Right cardiac atrium (tissue), 5 donors: ENCODE results near the gene KCNJ5. TPM values are rescaled to one million over a fixed set of nuclear protein-coding genes. Genes with fewer than 3 reads are reported as not detected.

ENCODE experiments used
- ATAC-seq, 2 donors: fragments of 200-7000 bp; cut with Tn5 transposase; one replicate each; pipeline versions ENCODE4 v1.8.0 to v1.9.1; 2020; ENCODE audit warnings: moderate library complexity in 2 of 2, mild to moderate bottlenecking in 1 of 2
- DNase-seq, 3 donors: peaks; one replicate each; pipeline ENCODE4 v3.0.0-alpha.2; 2020
- H3K27ac ChIP-seq: one replicate; pipeline ENCODE4 v1.5.1; 2013; ENCODE audit warnings: mild to moderate bottlenecking, low read length, control low read depth, moderate library complexity
- H3K27me3 ChIP-seq: one replicate; pipeline ENCODE4 v1.6.1; 2013; ENCODE audit not compliant: control insufficient read depth, insufficient read depth
- H3K4me1 ChIP-seq: one replicate; pipeline ENCODE4 v1.6.1; 2013; ENCODE audit warnings: low read length; ENCODE audit not compliant: control insufficient read depth, insufficient read depth
- H3K4me3 ChIP-seq: one replicate; pipeline ENCODE4 v1.5.1; 2013; ENCODE audit warnings: low read length, control low read depth
- H3K9me3 ChIP-seq: one replicate; pipeline ENCODE4 v1.6.1; 2013; ENCODE audit warnings: low read length; ENCODE audit not compliant: control insufficient read depth
- WGBS: extraction: QIAGEN DNeasy Blood & Tissue Kit; methylation state at CpG from one replicate; pipeline ENCODE4 v1.1.7; 2013; 5-methylcytosine and 5-hydroxymethylcytosine counted together
- intact Hi-C, 4 donors: fragments of 100-400 bp; cut with DNase I; formaldehyde crosslinking; loops; one replicate each; pipeline versions ENCODE4 v1.11.0 to v1.14.0; 2022 to 2023
- polyA plus RNA-seq: library from polyadenylated mRNA; stranded (reverse); fragments of 200-250 nt; gene quantifications from one replicate; pipeline ENCODE4 v1.2.3, GENCODE V29; 2013
- total RNA-seq, 4 donors: library from RNA; stranded (reverse); fragmentation: NEBNext Ultra II Directional; extraction: Animal tissue kit (Norgen Biotek cat#: 25700); gene quantifications; one replicate each; pipeline ENCODE4 v1.2.1, GENCODE V29; 2021
- donor health status: healthy with polysubstance abuse.
- donor health status: DM: no; HTN: yes; CAD: no.
- donor health status: DM: no; HTN: no; CAD: no.
- donor health status: DM: no; HTN: yes; CAD: no; lungs with severe emphysema.
- donor health status: DM: yes; HTN: yes; CAD: no.

Gene KCNJ5
- total and polyA plus RNA-seq, 5 donors, result 9.3 to 30.0 (median 21.1) TPM

GRCh38 chr11:128942817-128943427 lies 51.8 kb downstream of the KCNJ5 start, which contains the start of gene TP53AIP1:
Gene TP53AIP1, minus strand, starts transcription at chr11:128942871. Its CDS starts 5,053 bp downstream, at chr11:128937818.
- Histone ChIP-seq H3K9me3 (no peaks in the 10 kb centered on the region), H3K27me3 (no peaks in the 10 kb centered on the region), H3K27ac (no peak within 1 kb of the TSS), H3K4me1 (no peaks in the 10 kb centered on the region), H3K4me3 (no peak within 1 kb of the TSS)
- peak in 1 of 2 donors; percentile 23 for ATAC-seq
- intact Hi-C loops, result no loop called here
- no peak for DNase-seq
- 93% methylated on average over 21 of the region's 21 CpGs for WGBS

- intact Hi-C loops, result no loop called here
These were observed 52.3 kb downstream of the KCNJ5 start for GRCh38 chr11:128943428-128943976.

GRCh38 chr11:128946648-128947047 lies 55.5 kb downstream of the KCNJ5 start:
- WGBS, result 94% methylated on average over 2 of the region's 2 CpGs
- no peaks in the 10 kb centered on the region for H3K9me3 ChIP-seq
- H3K4me3 ChIP-seq, result no peak overlapping the region
- no peaks in the 10 kb centered on the region for H3K4me1 ChIP-seq
- intact Hi-C loops, result no loop called here
- DNase-seq, result no peak
- ATAC-seq, result no peak
- H3K27me3 ChIP-seq, result no peaks in the 10 kb centered on the region
- no peak overlapping the region for H3K27ac ChIP-seq

More at GRCh38 chr11:128943428-128943976, 52.3 kb downstream of the KCNJ5 start:
- Histone ChIP-seq H3K9me3 (no peaks in the 10 kb centered on the region), H3K27ac (no peak overlapping the region), H3K27me3 (no peaks in the 10 kb centered on the region), H3K4me1 (no peaks in the 10 kb centered on the region), H3K4me3 (no peak overlapping the region)
- DNase-seq, result no peak
- 71% methylated on average over 16 of the region's 16 CpGs for WGBS
- no peak for ATAC-seq

DNA sequence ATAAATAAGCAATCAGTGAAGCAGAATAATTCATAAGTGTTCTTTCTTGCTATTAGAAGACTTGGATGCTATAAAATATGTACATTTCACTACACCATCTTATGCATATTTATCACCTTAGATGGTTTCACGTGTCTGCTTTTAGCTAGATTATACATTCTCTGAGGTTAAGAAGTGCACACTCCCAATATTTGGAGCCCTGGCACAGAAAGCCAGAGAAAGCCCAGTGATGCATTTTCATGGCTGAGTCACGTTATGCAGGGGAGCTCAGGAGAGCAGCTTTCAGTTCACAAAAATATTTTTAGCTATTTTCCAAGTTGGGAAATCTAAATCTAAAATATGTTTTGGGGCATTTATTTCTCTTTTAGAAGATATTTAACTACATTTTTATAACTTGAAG lies 56.6 kb downstream of the KCNJ5 start:
- Histone ChIP-seq H3K4me3 (no peak overlapping the region), H3K9me3 (no peaks in the 10 kb centered on the region), H3K27ac (no peak overlapping the region), H3K27me3 (no peaks in the 10 kb centered on the region), H3K4me1 (no peaks in the 10 kb centered on the region)
- 90% methylated on average over 2 of the region's 2 CpGs for WGBS
- DNase-seq, result no peak
- intact Hi-C loops, result no loop called here
- no peak for ATAC-seq

GRCh38 chr11:128948583-128948982 lies 57.4 kb downstream of the KCNJ5 start:
- WGBS, result 61% methylated on average over 3 of the region's 3 CpGs
- peak; percentile 44 to 48 for ATAC-seq
- Histone ChIP-seq H3K4me1 (no peaks in the 10 kb centered on the region), H3K4me3 (no peak overlapping the region), H3K27ac (no peak overlapping the region), H3K27me3 (no peaks in the 10 kb centered on the region), H3K9me3 (no peaks in the 10 kb centered on the region)
- no peak for DNase-seq
- intact Hi-C loops, result no loop called here

- H3K4me1 ChIP-seq, result no peaks in the 10 kb centered on the region
- DNase-seq (no peak), ATAC-seq (no peak)
- 75% methylated on average over 13 of the region's 13 CpGs for WGBS
- H3K27me3 ChIP-seq, result no peaks in the 10 kb centered on the region
- no peak overlapping the region for H3K27ac ChIP-seq
- no peak overlapping the region for H3K4me3 ChIP-seq
- intact Hi-C loops, result loop anchor here in 1 of 4 donors (10.0 kb wide), 1 partner anchor 795 kb away; no protein-coding TSS in a partner anchor
- no peaks in the 10 kb centered on the region for H3K9me3 ChIP-seq
These were observed 58.8 kb downstream of the KCNJ5 start for GRCh38 chr11:128949791-128950454.

DNA sequence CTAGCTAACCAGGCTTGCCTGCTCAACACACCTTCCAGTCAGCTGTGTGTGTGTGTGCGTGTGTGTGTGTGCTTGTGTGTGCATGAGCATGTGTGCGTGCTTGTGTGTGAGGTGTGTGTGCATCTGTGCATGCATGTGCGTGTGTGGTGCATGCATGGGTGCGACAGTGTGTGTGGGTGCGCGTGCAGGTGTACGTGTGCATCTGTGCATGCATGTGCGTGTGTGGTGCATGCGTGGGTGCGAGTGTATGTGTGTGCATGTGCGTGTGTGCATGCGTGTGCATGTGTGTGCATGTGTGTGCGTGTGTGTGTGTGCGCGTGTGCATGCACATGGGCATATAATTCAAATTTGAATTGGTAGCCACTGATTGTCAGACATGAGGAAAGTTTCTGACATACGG lies 62.0 kb downstream of the KCNJ5 start:
- intact Hi-C loops, result loop anchor here in 1 of 4 donors (10.0 kb wide), 1 partner anchor 798 kb away; no protein-coding TSS in a partner anchor
- ATAC-seq (no peak), DNase-seq (no peak)

DNA sequence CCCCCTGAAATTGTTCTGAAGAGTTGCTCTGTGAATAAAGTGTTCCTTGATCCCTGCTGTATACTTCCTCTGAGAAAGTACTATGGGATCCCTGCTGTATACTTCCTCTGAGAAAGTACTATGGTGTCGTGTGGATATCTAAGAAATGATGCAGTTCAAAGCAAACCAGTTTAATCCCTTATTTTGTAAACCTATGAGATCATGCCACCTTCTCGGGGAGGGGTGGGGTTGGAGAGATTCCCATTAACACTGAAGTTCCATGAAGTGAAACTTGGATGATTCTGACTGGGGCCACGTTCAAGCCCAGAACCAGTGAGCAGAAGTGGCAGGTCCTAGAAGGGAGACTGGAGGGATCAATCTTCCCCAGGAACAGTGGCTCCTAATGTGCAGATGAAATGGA lies 64.5 kb downstream of the KCNJ5 start:
- intact Hi-C loops, result loop anchor here (2.0 to 10.0 kb wide), 3 partner anchors 71 to 801 kb away; no protein-coding TSS in a partner anchor
- DNase-seq (no peak), ATAC-seq (no peak)
- no peaks in the 10 kb centered on the region for H3K9me3 ChIP-seq
- H3K27me3 ChIP-seq, result no peaks in the 10 kb centered on the region
- 61% methylated on average over 3 of the region's 3 CpGs for WGBS
- H3K4me1 ChIP-seq, result no peaks in the 10 kb centered on the region
- no peak overlapping the region for H3K4me3 ChIP-seq
- no peak overlapping the region for H3K27ac ChIP-seq

More for the DNA sequence above, 62.0 kb downstream of the KCNJ5 start:
- H3K27ac ChIP-seq, result no peak overlapping the region
- WGBS, result 96% methylated on average over 16 of the region's 16 CpGs
- no peaks in the 10 kb centered on the region for H3K9me3 ChIP-seq
- H3K4me3 ChIP-seq, result no peak overlapping the region
- H3K4me1 ChIP-seq, result no peaks in the 10 kb centered on the region
- H3K27me3 ChIP-seq, result no peaks in the 10 kb centered on the region

- H3K27me3 ChIP-seq, result no peaks in the 10 kb centered on the region
- ATAC-seq (peak; percentile 83 to 84), DNase-seq (no peak)
- intact Hi-C loops, result loop anchor here (2.0 to 10.0 kb wide), 3 partner anchors 72 to 802 kb away; no protein-coding TSS in a partner anchor
- WGBS, result 54% methylated on average over 8 of the region's 8 CpGs
- no peaks in the 10 kb centered on the region for H3K4me1 ChIP-seq
- no peak overlapping the region for H3K4me3 ChIP-seq
- no peaks in the 10 kb centered on the region for H3K9me3 ChIP-seq
- no peak overlapping the region for H3K27ac ChIP-seq
These were observed 65.4 kb downstream of the KCNJ5 start for GRCh38 chr11:128956401-128957201.

GRCh38 chr11:128957202-128957482 lies 66.0 kb downstream of the KCNJ5 start:
- 87% methylated on average over 8 of the region's 8 CpGs for WGBS

More at GRCh38 chr11:128957202-128957482, 66.0 kb downstream of the KCNJ5 start:
- H3K27me3 ChIP-seq, result no peaks in the 10 kb centered on the region
- H3K4me3 ChIP-seq, result no peak overlapping the region
- no peak overlapping the region for H3K27ac ChIP-seq
- no peaks in the 10 kb centered on the region for H3K4me1 ChIP-seq
- ATAC-seq, result no peak
- DNase-seq, result no peak
- no peaks in the 10 kb centered on the region for H3K9me3 ChIP-seq
- intact Hi-C loops, result loop anchor here (2.0 to 10.0 kb wide), 3 partner anchors 72 to 802 kb away; no protein-coding TSS in a partner anchor
